HG02610 (cell line): Measurements from ENCODE around the gene NR2F2.

ENCODE experiments used
- ATAC-seq: cut with Tn5 transposase; IDR thresholded peaks from one replicate; pipeline ENCODE4 v1.9.1; 2021; ENCODE audit warnings: mild to moderate bottlenecking, moderate library complexity; ENCODE audit not compliant: unreplicated experiment

NR2F2 gene

DNA sequence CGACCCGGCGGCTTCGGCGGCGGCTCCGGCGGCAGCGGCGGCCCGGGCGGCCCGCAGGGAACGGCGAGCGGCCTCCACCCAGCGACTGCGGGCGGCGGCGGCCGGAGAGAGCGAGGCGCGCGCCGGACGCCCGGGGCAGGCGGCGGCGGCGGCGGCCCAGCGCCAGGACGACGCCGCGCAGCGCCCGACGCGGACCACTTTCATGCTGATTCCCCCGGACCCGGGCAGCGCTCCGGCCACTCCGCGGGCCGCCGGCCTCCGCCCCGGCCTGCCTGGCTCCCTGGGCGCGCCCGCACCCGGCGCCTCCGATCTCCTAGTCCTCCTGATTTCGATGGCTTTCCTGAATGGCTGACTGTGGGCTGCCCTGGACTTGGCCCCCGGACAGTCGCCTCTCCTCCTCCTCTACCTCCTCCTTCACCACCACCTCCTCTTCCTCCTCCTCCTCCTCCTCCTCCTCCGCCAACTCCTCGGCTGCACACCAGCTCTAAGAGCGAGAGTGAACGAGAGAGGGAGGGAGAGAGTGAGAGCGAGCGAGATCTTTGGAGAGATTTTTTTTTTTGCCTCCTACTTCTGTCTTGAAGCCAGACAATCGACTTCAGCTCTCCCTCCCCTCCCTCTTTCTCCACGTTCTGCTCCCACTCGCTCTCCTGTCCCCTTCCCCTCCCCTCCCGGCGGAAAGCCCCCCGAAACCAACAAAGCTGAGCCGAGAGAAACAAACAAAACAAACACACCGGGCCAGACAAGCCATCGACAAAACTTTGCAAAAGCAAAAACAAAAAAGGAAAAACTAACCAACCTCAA is 844 bp downstream of the NR2F2 start:
- no peak for ATAC-seq

DNA sequence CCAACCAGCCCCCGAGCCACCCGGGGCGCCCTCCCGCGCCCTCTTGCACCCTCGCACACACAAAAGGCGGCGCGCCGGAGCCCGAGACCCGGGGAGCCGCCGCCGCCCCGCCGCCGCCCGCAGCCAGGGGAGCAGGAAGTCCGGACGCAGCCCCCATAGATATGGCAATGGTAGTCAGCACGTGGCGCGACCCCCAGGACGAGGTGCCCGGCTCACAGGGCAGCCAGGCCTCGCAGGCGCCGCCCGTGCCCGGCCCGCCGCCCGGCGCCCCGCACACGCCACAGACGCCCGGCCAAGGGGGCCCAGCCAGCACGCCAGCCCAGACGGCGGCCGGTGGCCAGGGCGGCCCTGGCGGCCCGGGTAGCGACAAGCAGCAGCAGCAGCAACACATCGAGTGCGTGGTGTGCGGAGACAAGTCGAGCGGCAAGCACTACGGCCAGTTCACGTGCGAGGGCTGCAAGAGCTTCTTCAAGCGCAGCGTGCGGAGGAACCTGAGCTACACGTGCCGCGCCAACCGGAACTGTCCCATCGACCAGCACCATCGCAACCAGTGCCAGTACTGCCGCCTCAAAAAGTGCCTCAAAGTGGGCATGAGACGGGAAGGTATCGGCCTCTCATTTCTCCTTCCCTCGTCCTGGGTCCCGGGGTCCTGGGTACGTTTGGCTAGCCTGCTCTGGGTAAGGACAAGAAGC is 1.6 kb downstream of the NR2F2 start:
- ATAC-seq: no peak

DNA sequence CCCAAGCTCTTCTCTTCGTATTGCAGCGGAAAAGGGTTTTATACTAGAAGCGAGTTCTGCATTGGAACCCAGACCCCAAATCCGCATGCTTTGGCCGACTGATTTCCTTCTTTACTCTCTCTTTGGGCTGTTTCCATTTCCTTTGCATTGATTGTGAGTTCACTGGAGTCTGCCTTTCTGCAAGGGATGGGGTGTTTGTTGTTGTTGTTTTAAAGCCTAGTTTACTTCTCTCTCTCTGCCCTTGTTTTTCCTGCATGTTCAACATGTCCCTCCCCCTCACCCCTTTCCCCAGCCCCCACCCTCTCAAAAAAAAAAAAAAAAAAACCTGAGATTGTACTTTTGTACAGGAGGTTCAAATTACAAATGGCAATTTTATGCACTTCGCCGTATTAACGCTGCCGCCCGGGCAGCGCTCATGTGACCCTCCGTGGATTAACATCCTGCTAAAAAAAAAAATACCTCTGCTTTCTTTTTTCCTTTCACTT is 2.2 kb downstream of the NR2F2 start:
- ATAC-seq: no peak

DNA sequence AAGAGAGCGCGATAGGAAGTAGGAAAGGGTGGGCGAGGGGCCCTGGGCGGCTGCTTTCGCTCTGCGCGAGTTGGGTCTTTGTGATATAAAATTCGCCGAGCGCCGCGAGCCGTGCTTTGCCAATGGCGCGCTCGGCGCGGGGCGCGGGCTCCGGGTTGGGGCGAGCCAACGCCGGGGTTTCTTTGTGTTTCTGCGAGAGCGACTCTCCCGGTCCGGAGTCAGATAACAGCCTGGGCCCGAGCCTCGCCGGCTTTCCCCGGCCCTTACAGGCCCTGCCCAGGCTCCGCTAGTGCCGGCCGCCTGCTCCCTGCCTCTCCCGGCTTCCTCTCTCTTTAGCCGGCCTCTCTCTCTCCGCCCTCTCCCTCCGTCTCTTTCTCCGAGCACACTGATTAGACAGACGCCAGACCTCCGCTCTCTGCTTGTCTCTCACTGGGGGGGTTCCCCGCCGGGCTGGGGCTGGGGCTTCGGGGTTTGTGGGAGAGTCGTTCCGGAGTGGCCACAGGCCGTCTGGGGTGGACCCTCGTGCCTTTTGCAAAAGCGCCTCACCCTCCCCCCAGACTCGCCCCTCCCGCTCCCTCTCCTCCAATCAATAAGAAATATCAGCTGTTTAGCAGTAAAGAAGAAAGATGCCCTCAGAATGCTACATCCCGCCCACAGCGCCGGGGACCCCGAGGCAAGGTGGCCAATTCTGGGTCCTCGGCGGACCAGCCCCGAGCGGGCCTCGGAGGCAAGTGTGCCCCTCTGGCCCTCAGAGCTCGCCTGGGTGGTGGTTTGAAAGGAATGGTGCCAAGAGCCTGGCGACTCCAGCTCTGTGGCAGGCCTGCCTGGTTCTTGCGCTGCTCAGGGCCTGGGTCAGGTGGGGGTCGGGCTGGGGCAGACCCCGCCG is 2.9 kb downstream of the NR2F2 start:
- ATAC-seq: no peak

DNA sequence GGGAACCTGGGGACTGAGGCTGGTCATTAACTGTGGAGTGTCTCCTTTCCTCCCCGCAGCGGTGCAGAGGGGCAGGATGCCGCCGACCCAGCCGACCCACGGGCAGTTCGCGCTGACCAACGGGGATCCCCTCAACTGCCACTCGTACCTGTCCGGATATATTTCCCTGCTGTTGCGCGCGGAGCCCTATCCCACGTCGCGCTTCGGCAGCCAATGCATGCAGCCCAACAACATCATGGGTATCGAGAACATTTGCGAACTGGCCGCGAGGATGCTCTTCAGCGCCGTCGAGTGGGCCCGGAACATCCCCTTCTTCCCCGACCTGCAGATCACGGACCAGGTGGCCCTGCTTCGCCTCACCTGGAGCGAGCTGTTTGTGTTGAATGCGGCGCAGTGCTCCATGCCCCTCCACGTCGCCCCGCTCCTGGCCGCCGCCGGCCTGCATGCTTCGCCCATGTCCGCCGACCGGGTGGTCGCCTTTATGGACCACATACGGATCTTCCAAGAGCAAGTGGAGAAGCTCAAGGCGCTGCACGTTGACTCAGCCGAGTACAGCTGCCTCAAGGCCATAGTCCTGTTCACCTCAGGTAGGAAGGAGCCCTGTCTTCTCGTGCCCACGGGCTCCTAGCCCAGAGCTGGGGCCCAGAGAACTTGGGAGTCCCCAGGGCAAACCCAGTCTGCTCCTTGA is 3.7 kb downstream of the NR2F2 start:
- ATAC-seq: no peak

DNA sequence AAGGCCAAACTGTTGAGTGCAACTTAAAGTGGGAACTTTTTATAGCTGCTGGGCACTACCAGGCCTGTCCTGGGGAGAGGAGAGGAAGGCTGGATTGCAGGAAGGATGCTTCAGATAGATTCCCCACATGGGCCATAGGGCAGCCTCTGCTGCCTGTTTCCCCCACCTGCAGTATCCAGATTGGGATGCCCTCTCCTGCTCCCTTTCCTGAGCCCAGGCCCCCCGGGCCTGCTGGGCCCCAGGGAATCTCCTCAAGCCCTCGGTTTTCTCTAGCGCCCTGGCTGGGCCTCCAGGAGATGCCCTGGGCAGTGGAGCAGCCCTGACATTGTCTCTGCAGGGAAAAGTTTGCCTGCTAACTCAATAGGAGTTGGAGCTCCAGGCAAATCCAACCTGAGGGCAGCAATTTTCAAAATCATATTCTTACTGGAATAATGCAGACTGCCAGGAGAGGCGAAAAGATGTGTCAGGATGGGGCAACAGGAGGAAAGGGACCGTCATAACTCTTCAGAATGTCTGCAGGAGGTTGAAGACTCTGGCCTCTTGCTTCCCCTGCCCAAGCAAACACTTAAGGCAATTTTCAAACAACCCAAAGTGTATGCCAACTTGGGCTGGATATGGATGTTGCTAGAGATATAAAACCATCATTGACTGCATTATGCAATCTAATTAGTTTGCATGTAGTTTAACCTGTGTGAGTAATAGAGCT is 4.4 kb downstream of the NR2F2 start:
- no peak for ATAC-seq

DNA sequence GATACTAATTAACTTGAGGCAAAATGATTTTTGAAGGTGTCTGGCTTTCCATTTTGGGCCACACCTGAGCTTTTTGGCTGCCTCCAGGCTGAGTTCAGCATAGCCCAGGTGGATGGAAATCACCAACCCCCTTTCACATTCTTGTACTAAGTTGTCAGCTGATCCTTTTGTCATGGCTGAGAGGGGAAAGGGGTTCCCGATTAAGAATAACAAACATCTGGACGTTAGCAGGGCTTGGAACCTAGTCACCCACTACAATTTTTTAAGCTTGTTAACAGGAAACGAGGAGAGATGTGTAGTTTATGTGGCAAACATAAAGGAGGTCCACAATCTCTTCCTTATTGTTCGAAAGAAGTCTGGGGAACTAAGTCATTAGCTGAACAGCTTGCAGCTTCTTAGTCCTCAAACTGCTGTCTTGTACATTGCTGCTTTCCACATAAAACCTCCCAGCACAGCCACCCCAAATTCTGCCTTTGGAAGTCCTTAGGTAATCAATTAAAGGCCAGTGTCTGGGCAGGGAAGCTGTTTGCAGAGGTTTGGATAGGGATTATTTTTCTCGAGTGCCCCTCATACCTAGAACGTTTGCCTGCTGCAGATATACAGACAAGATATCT is 5.0 kb downstream of the NR2F2 start:
- no peak for ATAC-seq

DNA sequence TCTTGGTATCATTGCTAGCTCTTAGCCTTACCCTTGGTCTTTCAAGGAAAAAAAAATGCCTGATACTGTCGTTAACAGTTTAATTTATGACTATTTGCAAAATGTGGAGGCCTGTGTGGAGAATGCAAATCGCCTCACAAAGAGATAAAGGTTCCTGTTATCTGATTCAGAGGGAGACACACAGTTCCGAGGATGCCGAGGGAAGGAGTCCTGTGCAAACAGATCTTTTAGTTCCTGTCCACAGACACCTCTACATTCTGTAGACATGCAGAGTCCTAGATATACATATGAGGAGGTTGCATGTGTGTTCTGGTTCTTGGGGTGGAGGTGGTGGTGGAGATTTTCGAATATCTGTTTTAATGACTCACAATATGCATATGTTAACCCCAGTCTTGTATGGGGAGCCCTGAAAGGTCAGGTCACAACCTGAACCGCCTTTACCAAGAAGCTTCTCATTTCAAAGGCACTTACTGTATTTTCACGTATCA is 5.7 kb downstream of the NR2F2 start:
- ATAC-seq: no peak

DNA sequence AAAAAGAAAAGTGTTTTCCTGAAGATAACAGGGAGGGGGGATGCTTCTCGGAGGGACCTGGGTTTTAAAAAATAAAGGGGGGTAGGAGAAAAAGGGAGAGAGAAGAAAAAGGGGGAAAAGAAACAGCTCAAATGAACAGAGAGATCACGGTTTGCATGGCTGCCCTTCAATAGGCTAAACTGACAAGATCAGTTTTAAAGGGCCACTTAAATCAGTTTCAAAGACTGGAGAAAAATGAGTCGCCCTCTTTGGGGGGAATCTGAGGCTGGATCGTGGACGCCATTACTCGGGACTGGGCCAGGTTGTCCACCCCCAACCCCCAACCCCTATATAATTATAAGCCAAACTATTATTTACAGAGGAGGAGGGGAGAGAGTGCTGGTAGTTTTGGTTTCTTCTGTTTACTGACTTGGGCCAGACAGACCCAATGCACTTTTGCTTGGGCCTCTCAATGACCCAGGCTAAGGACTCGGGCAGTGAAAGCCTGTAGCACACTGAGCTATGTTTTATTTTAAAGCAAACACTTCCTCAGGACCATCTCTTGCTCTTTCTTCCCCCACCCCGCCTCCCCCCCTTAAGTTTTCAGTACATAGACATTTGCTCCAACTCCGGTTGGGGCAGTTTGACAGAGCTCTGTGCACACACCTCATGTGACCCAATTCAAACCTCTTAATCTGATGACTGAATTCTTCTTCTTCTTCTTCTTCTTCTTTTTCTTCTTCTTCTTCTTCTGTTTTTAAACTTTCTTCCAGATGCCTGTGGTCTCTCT is 6.3 kb downstream of the NR2F2 start:
- no peak for ATAC-seq

DNA sequence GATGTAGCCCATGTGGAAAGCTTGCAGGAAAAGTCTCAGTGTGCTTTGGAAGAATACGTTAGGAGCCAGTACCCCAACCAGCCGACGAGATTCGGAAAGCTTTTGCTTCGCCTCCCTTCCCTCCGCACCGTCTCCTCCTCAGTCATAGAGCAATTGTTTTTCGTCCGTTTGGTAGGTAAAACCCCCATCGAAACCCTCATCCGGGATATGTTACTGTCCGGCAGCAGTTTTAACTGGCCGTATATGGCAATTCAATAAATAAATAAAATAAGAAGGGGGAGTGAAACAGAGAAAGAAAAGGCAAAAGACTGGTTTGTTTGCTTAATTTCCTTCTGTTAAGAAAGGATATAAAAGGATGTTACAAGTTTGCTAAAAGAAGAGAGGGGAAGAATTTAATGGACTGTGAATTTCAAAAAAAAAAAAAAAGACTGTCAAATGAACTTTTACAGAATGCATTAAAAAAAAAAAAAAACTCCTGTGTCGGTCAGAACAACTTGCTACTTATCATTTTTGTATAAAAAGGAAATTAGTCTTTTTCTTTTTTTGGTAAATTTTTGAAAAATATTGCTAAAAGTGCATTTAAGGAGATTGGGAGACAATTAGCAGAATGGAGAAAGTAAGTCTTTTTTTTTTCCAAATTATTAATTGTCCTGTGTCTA is 7.0 kb downstream of the NR2F2 start:
- ATAC-seq: no peak

DNA sequence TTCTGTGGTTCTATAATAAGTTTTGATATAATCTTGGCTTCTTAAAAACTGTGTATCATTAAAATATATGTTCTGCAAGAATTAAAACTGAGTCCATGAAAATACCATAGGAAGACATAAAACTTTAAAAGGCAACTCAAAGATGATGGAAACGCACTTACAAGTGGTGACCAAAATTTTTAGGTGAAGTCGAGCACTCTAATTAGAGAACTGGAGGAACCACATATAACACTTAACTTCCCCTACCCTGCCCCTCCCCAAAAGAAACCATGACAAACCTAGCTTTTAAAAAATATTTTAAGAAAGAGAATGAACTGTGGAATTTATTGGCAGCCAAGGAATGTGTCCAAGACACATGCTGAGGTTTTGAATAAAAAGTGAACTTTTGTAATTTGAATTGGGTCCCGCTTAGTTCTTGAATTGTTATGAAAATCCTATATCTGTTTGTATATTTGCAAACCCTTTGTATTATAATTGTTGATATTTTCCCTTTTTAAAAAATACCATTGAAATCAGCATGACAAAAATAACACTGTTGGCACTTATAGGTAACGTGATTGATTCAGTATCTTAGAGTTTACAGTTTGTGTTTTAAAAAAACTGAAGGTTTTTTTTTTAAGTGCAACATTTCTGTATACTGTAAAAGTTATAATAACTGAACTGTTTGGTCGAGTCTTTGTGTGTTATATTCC is 7.7 kb downstream of the NR2F2 start:
- no peak for ATAC-seq

DNA sequence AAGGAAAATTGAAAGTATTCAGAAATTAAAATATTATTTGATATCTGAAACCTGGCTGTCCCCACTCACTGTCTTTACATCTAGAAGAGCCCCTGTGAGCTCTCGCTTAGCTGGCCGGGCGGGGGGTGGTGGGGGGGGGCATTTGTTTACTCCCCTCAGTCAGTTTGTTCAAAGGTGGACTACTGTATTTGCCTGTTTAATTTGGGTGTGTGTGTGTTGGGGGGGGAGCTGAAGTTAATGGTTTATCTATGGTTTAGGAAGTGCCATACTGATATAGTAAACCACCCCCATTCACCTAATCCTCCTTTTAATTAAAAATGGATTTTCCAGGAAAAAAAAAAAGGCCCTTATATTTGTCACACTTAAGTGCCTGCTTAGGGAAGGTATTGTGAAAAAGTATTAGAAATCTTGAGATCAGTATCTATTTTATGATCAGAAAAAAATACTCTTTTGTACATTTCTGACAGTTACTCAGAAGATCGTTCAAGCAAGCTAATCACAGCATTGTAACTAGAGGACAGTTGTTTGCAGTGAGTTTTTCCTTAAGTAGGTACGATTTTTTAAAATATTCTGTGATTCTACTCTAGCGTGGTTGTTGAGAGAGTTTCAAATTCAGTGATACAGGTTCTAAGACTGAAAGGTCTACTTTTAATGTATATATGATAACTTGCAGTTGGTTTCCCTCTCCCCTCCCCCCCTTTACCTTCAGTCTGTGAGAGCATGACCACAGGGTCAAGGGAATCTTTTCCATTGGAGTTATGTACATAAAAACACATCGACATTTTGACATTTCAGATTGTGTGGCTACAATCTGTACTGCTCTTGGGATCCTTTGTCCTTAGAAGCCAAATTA is 8.5 kb downstream of the NR2F2 start:
- no peak for ATAC-seq

DNA sequence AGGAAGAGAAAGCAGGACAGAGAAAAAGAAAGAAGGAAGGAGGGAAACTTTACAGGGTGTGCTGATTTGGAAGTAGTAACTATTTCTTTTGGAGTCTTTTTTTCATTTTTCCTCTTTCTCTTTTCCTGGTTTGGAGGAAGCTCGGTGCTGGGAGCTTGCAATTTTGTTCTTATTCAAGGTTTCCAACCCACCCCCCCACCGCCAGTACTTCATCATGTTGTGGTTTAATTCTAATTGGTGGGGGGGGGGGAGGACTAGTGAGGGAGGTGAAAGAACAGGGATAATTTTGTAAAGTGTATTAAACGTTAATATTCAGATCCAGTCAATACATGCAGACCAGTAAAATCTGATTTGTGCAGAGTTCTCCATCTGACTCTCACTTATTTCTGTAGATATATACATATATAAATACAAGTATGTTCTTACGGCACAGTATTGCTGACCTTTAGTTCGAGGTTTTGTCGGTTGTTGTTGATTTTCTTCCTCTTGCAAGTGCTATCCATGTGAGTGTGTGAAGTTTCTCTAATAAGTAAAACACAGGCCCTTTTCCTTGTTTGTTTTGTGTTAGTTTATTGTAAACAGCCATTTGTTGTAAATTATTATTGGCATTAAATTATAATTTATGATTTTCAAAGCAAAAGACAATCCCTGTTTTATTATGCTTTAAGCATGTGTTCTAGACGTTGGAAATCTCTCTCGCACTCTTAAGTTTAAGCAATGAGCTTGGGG is 9.3 kb downstream of the NR2F2 start:
- no peak for ATAC-seq

DNA sequence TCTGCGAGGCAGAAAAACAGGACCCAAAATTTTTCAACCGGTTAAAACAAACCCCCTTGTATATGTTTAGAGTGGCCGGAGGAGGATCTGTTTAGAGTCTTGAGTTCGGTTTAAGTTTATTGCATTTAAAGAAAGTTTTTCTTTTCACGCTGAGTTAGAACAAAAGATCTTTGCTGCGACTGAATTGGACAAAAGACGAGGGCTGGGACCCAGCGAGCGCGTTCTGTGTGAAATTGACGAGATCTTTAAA is 9.8 kb downstream of the NR2F2 start:
- ATAC-seq: no peak

DNA sequence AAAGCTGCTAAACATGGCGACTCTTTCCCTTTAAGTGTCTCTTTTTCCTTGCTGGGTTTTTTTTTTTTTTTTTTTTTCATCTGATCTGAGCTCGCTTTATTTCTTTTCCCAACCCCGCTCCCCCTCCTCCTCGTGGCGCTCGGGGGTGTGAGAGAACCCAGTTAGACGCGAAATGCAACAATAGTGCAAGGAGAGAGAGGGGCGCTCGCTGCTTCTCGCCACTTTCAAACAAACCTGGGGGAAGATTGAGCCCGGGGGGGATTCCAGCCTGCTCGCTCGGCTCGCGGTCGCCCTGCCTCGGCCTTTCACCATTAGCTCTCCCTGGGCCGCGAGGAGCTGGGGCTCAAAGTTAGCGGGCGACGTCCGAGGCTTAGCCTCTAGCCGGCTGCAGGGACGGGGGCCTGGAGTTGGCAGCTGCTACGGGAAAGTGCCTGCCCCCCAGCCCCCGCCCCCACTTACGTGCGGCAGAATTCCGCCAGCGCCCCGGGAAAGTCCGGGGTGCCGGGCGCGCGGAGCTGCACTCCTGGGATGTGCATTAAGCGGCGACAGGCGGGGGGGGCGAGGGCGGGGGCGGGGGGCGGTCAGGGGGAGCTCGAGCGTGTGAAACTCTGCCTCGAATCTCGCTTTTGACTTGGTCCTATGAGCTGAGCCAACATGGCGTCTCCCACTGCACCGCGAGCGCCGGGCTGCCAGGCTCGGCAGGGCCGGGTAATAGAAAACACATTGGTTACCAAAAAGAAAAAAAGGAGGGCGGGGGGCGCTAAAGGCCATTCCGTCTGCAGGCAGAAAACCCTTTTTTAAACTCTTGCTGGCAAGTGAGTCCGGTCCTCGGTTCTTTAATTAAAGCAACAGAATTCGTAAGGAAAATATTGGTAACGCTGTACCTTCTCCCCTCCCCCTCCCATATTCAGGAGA is 10.4 kb downstream of the NR2F2 start:
- ATAC-seq: no peak
